DOHH2 (cell line): Measurements from ENCODE around the gene SSH2.

Source experiments
- H3F3A ChIP-seq: fragments of 200-600 bp; sonication (generic), shearing (Covaris generic); 2 replicates; pipeline ENCODE4 v1.6.0; 2016; ENCODE audit warnings: antibody characterized with exemption, mild to moderate bottlenecking; ENCODE audit not compliant: control insufficient read depth, insufficient read depth
- H3K27ac ChIP-seq: fragments of 200-600 bp; sonication (generic); 2 replicates; pipeline ENCODE4 v1.5.1; 2014; ENCODE audit warnings: low read depth, mild to moderate bottlenecking, low read length, moderate library complexity
- H3K27me3 ChIP-seq: fragments of 200-600 bp; sonication (generic); 2 replicates; pipeline ENCODE4 v1.6.1; 2014; ENCODE audit warnings: mild to moderate bottlenecking, low read length, mixed read lengths; ENCODE audit not compliant: control insufficient read depth
- H3K36me3 ChIP-seq: fragments of 200-600 bp; sonication (generic); 2 replicates; pipeline ENCODE4 v1.6.1; 2014; ENCODE audit warnings: mild to moderate bottlenecking, low read length, moderate library complexity, mixed read lengths; ENCODE audit not compliant: control insufficient read depth
- H3K4me1 ChIP-seq: fragments of 200-600 bp; sonication (generic); 2 replicates; pipeline ENCODE4 v1.6.1; 2014; ENCODE audit warnings: mild to moderate bottlenecking, low read length, mixed read lengths; ENCODE audit not compliant: control insufficient read depth
- H3K4me2 ChIP-seq: fragments of 200-600 bp; sonication (generic); 2 replicates; pipeline ENCODE4 v1.6.0; 2014; ENCODE audit warnings: mild to moderate bottlenecking, low read length, moderate library complexity
- H3K4me3 ChIP-seq: fragments of 200-600 bp; sonication (generic); 2 replicates; pipeline ENCODE4 v1.5.1; 2014; ENCODE audit warnings: mild to moderate bottlenecking, low read length, mixed read lengths
- H3K79me2 ChIP-seq: fragments of 200-600 bp; sonication (generic); 2 replicates; pipeline ENCODE4 v1.6.1; 2014; ENCODE audit warnings: mild to moderate bottlenecking, low read length, mixed read lengths; ENCODE audit not compliant: control insufficient read depth
- H3K9me2 ChIP-seq: fragments of 200-600 bp; sonication (generic); replicated peaks from 2 replicates; pipeline ENCODE4 v1.6.1; 2014; ENCODE audit warnings: mild to moderate bottlenecking, low read length, mixed read lengths; ENCODE audit not compliant: control insufficient read depth
- H3K9me3 ChIP-seq: fragments of 200-600 bp; sonication (generic); 2 replicates; pipeline ENCODE4 v1.6.1; 2014; ENCODE audit warnings: antibody characterized with exemption, low read length, mixed read lengths; ENCODE audit not compliant: control insufficient read depth, insufficient read depth
- H4K20me1 ChIP-seq: fragments of 200-600 bp; sonication (generic); 2 replicates; pipeline ENCODE4 v1.6.0; 2014; ENCODE audit warnings: low read depth, mild to moderate bottlenecking, antibody characterized with exemption, low read length, moderate library complexity; ENCODE audit not compliant: control insufficient read depth, insufficient read depth
- EZH2phosphoT487 ChIP-seq: fragments of 200-600 bp; sonication (generic); IDR thresholded peaks from 2 replicates; pipeline ENCODE4 v1.6.1; 2017; ENCODE audit warnings: borderline replicate concordance, mild to moderate bottlenecking, antibody characterized with exemption, low read length, moderate library complexity, mixed read lengths
- TF ChIP-seq, protein P1 (sequence below): fragments of 200-600 bp; sonication (generic); IDR thresholded peaks from one replicate; pipeline ENCODE4 v1.5.1; 2014; ENCODE audit warnings: antibody characterized with exemption, mild to moderate bottlenecking, low read depth, low read length; ENCODE audit not compliant: poor library complexity, severe bottlenecking

The SSH2 gene

DNA sequence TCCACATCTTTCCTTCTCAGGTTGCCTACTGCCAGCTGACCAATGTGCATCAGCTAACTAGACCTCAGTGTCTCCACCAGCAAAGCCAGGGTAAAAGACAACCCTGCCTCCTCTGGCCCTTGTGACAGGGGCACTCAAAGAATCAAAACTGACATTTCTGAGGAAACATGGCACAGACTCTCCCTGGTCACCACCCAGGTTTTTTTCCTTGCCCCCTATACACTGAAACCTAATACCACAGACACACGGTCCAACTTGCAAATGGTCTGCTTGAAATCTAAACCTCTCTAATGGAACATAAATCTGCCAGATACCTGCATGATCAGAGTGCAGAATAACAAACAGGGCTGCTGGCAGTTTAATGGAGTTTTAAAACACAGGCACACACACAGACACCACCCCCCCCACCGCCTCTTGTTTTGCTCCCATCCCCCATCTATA is 287.8 kb downstream of the SSH2 start:
- no peaks in the 10 kb centered on the region for H3K9me3 ChIP-seq
- H3F3A ChIP-seq: peaks cover 4% of the 10 kb centered on the region; the same call in 1 of the 2 replicates
- H3K27ac ChIP-seq: no peak overlapping the region
- no peaks in the 10 kb centered on the region for H3K79me2 ChIP-seq
- no peak overlapping the region for H3K4me2 ChIP-seq
- TF ChIP-seq, protein P1, sequence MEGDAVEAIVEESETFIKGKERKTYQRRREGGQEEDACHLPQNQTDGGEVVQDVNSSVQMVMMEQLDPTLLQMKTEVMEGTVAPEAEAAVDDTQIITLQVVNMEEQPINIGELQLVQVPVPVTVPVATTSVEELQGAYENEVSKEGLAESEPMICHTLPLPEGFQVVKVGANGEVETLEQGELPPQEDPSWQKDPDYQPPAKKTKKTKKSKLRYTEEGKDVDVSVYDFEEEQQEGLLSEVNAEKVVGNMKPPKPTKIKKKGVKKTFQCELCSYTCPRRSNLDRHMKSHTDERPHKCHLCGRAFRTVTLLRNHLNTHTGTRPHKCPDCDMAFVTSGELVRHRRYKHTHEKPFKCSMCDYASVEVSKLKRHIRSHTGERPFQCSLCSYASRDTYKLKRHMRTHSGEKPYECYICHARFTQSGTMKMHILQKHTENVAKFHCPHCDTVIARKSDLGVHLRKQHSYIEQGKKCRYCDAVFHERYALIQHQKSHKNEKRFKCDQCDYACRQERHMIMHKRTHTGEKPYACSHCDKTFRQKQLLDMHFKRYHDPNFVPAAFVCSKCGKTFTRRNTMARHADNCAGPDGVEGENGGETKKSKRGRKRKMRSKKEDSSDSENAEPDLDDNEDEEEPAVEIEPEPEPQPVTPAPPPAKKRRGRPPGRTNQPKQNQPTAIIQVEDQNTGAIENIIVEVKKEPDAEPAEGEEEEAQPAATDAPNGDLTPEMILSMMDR: no peak
- TF ChIP-seq EZH2phosphoT487: no peak
- no peaks in the 10 kb centered on the region for H3K27me3 ChIP-seq
- peaks cover 19% of the 10 kb centered on the region for H3K4me1 ChIP-seq
- H4K20me1 ChIP-seq: no peaks in the 10 kb centered on the region
- no peaks in the 10 kb centered on the region for H3K9me2 ChIP-seq
- peaks cover 13% of the 10 kb centered on the region for H3K36me3 ChIP-seq
- H3K4me3 ChIP-seq: no peak overlapping the region

DNA sequence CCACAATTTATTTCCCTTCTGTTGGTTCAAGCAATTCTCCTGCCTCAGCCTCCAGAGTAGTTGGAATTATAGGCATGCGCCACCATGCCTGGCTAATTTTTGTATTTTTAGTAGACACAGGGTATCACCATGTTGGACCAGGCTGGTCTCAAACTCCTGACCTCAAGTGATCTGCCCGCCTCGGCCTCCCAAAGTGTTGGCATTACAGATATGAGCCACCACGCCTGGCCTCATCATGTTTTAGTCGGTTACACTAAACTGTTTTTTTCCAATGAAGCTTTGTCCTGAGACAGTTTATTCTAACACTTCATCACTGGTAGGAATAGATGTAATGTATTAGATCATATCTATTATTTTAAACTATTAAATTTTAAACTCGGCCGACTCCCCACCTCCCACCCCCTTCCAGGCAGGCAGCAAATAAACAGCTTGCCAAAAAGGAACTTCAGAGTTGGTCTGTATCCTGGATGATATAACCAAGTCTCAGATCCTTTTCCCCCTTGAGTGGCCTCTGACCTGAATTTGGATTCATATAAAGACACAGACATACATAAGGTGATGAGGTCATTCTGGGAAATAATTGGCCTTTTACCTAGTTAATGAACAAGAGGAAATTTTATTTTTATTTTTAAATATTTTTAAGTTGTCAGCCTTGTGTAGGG is 288.9 kb downstream of the SSH2 start:
- Histone ChIP-seq H3K27ac (no peak overlapping the region), H3K79me2 (no peaks in the 10 kb centered on the region), H3K9me3 (no peaks in the 10 kb centered on the region), H3K4me1 (peaks cover 19% of the 10 kb centered on the region), H3K36me3 (peaks cover 23% of the 10 kb centered on the region), H3K9me2 (no peaks in the 10 kb centered on the region), H4K20me1 (no peaks in the 10 kb centered on the region), H3K27me3 (no peaks in the 10 kb centered on the region), H3K4me2 (no peak overlapping the region), H3K4me3 (no peak overlapping the region), H3F3A (peaks cover 4% of the 10 kb centered on the region; the same call in 1 of the 2 replicates)
- TF ChIP-seq, protein P1: no peak
- TF ChIP-seq EZH2phosphoT487: no peak

DNA sequence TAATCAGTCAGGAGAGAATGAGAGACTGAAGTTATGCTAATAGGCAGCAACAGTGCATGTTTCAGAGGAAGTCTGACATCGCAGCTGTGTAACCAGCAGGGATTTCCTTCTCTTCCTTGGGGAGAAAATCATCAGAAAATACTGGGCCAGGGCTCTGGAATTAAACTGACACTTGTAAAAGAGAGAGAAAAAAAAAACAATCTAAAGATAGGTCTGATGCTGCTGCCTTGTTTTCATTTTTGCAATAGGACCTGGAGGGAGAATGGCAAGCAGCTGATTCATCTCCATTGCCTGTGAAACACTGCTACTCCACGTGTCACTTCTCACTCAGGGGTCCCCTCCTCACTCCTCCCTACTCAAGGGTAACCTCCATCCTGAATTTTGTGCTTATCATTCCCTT is 289.6 kb downstream of the SSH2 start:
- Histone ChIP-seq H3K9me3 (no peaks in the 10 kb centered on the region), H3K9me2 (no peaks in the 10 kb centered on the region), H3K36me3 (peaks cover 27% of the 10 kb centered on the region), H3F3A (peaks cover 4% of the 10 kb centered on the region; the same call in 1 of the 2 replicates), H4K20me1 (no peaks in the 10 kb centered on the region), H3K4me1 (peaks cover 19% of the 10 kb centered on the region), H3K79me2 (no peaks in the 10 kb centered on the region), H3K27me3 (no peaks in the 10 kb centered on the region), H3K4me2 (no peak overlapping the region), H3K4me3 (no peak overlapping the region), H3K27ac (no peak overlapping the region)
- no peak for TF ChIP-seq EZH2phosphoT487
- TF ChIP-seq, protein P1: no peak
